GM04504 (cell line): ENCODE results near the gene CNTNAP2.

Experiments used
- DNase-seq: peaks from one replicate; pipeline ENCODE4 v3.0.0-alpha.2; 2012; ENCODE audit warnings: low read depth

CNTNAP2 gene

DNA sequence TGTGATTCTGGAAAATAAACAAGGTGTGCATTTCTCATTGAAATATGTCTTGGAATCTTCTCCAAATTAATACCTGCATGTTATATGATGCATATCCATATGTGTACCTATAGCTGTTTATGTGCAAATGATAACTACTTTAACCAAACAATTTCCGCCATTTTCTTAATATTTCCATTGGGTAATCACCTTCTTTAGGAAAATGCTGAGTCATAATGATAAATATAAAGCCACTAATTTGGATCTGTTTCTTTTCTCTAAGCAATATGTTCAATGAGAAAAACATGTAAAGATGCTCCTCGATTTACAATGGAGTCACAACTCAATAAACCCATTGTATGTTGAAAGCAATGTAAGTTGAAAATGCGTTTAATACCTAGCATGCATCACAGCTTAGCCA is 574.4 kb downstream of the CNTNAP2 start:
- DNase-seq, result no peak

DNA sequence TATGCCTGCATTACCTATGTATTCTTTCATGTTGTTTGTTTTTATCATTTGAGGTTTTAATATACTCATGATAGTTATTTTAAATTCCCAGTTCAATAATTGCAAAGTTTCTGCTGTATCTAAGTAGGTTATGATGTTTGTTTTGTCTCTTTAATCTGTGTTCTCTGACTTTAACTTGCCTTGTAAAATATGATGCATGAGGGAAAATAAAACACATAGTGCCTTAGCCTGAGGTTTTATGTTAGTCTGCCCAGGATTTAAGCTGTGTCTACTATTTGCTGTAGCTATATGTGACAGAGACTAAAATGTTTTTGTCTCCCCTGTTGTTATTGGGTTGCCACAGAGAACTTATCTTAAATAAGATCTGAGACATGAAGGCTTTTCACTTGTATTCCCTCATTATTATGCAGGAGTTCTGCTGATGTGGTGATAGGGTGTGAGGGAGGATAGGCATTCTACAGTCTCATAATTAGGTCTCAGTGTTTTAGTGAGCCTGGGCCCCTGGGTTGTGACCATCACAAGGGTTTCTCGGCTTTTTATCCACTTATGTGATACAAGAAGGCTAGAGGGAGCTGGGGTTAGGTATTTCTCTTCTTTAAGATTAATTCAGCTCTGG is 582.5 kb downstream of the CNTNAP2 start:
- no peak for DNase-seq

DNA sequence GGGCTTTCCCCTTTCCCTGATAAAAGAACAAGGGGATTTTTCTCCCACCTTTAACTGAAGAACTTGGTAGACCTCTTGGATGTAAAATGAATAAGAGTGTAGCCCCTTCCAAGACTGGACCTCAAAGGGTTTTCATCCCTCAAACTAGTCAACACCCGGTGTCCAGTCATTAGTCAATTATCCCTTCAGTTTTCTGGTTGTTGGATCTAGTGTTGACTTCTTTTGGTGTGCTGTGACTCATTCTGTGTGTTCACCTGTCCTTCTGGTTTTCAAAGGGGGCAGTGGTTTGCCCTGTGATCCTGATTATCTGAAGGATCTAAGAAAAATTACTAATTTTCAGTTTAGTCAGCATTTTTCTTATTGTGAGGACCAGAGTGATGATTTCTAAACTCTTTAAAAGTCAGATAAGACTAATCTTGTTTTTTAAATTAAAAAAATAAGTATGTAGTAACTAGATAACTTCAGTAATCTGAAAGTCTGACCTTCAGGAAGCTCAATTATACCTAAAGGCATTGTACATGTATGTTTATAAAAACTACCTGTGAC is 583.5 kb downstream of the CNTNAP2 start:
- DNase-seq, result no peak

DNA sequence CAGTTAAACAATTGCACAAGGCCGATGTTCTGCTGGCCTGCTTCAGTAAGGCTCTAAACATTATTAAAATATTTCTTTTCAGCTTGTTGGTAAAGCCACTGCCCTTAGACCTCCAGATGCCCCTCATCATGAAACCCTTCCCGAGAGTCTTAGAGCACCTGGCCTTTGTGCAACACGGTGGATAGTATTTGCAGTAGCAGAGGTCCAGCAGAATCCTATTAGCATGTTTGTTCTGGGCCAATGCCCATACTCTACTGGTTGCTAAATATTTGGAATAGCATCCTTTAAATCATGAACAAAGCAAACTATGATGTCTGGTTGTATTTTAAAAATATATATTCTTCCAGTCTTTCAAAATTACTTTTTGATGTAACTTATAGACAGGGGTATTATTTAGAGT is 584.6 kb downstream of the CNTNAP2 start:
- no peak for DNase-seq

DNA sequence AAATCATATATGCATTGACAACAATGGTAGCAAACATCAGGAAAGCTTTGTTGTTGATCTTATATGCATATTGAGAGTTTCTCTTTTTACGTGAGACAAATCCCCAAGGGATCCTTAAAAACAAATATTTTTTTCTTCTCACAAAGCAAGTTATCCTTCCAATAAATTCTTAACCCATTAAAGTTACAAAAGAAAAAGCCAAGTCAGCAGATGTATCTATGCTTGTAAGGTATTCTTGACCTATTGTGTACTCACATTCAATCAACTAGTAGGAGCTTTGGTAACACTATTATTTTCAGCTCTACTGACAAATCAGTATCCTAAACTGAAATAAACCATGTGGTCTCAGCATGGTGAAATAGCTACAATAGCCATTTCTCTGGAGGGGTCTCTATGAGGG is 586.3 kb downstream of the CNTNAP2 start:
- DNase-seq, result no peak

DNA sequence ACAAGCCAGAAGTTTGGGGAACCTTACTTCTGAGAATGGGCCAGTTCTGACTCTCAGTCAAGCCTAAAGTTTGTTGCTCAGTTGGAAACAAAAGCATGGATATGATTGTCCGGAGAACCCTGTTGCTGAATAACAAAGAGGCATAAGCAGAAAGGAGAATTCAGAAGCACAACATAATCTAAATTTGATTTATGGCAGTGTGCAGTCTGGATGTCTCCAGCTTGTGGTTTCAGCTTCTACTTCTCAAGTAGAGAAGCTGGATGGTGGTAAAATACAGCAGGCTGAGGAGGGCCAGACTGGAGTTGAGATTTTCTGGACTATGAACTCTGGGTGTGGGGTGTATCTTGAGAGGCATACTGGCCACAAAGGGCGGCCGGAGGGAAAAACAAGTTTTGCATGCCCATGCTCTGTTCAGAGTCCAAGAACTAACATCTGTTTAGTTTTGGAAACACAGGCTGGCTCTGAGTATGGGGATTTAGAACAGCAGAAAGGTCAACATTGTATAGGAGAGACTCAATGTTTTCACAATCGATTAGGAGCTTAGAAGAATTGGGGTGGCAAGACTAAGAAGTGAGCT is 592.9 kb downstream of the CNTNAP2 start:
- DNase-seq, result no peak

DNA sequence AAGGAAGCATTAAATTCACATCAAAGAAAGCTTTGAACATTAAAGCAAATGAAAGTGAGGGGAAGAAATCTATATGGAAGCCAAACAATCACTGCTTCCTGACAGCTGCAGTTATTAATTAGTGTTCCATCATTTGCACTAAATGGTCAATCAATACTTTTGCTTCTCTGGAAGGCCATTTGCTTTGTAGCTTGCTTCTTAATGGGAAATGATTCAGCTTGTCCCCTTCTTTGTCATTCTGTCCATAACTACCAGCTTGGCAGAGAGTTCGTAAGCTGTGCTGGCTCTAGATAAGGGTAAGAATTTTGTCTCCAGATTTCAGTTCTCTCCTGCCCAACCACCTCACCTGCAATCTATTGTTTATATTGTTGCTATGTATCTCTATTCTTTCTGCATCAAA is 596.6 kb downstream of the CNTNAP2 start:
- DNase-seq, result no peak

DNA sequence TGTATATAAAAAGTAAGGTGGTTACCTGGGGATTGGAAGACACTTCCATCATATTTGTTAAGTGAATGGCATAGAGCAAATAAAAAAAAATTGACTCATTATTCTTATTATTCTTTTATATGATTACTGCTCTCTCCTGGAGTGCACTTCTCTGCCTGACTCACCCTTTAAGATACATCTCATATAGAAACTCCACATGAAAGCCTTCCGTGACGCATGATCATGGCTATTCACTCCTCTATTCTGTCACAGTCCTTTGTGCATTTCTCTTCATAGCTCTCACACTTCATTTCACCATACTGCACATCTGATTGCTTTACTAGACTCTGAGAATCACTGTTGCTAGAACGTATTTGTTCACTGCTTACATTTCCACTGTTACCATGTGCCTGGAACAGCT is 597.3 kb downstream of the CNTNAP2 start:
- no peak for DNase-seq

DNA sequence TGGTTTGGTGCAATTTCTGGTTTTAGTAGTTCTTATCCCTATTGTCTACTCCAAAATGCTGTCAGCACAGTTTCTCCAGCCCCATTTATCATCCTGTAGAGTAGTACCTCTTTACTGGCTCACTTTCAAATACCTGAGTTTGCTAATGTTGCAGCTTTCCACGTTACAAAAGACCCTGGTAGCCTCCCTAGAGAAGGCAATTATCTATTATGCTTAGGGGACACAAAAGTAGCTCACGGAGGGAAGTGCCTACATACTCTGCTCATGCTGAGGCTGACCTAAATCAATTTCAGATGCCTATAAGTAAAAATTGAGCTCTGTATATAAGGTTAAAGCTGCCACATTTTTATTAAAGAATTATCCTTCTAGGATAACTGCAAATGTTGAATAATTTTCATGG is 603.6 kb downstream of the CNTNAP2 start:
- no peak for DNase-seq

DNA sequence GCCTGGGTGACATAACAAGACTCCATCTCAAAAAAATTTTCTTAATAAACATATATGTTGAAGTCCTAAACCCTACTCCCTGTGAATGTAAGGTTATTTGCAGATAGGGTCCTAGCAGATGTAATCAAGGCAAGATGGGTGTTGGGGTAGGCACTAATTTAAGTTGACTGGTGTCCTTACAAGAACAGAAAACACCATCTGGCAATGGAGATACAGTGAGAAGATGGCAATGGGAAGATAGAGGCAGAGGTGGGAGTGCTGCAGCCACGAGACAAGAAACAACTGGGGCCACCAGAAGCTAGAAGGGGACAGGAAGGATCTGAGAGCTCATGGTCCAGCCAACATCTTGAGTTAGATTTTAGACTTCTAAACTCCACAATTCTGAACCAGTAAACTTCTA is 606.4 kb downstream of the CNTNAP2 start:
- DNase-seq, result no peak

DNA sequence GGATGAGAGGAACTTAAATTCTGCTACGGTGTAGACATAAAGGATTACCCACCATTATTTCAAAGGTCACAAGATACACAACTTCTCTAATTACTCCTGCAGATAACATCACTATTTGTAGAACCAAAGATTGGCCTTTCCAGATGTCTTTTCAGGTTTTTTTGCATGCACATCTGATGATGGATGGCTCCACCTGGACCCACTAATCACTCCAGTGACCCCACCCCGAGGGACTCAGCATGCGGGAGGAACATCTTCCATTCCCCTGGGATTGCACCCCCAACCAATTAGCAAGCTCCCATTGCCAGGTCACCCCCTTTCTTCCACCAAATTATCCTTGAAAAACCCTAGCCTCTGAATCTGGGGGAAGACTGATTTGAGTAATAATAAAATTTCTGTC is 608.9 kb downstream of the CNTNAP2 start:
- DNase-seq, result no peak

DNA sequence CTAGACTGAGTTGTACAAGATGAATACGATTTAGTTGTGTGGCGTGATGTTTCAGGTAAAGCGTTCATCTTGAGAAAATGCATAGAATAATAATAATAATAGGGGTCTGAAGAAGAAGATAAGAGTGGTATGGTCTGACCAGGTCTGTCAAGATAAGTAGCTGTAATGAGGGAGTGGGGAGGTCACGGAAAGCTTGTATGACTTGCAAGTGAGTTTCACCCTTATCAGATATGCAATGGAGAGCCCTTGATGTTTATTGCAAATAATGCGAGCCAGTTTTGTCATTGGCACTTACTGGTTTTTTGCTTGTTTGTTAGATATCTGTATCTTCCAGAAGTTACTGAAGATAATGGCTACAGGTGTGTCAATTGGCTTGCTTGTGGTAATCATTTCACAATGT is 611.5 kb downstream of the CNTNAP2 start:
- DNase-seq, result no peak

DNA sequence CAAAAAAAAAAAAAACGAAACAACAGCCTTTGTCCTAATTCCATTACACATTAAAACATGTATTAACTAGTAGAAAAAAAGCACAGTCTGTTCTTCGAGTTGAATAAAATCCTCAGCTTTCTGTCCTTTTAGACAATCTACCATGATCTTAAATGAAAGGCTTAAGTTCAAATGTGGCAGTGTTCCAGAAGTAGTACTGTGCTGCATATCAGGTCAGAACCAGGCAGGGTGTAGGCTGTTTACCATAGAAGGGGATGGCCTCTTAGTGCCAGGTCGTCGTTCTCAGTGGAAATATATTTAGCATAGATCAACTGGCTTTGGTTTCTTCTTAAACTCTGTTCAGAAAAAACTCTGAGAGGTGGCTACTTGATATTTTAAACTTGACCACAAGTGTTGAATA is 612.0 kb downstream of the CNTNAP2 start:
- no peak for DNase-seq

DNA sequence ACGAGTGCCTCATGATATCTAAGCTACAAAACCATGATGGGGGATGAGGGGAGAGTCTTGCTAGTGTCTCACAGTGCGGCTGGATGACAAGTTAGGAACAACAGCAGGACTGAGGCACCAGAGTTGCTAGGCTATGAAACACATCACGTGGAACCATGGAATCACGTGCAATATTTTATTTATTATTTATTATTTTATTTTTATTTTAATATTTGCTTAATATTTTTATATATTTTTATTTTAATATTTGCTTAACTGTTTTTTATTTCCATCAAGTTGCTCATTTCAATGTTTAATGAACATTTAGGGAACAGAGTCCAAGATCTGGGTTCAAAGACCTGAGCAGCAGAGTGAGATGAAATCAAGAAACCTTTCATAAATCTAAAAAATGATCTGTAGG is 614.6 kb downstream of the CNTNAP2 start:
- DNase-seq, result no peak

DNA sequence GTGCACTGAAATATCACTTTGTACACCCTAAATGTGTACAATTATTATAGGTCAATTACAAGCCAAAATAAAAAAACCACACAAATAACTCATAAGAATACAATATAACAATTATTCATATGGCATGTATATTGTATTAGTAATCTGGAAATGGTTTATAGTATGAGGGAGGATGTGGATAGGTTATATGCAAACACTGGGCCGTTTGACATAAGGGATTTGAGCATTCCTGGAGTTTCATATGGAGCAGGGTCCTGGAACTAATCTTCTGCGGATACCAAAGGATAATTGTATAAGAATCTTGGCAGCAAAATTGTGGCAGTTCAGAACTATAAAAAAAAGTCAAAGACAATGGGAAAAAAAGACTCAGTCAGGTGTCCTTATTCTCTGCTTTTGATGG is 619.4 kb downstream of the CNTNAP2 start:
- DNase-seq, result no peak

DNA sequence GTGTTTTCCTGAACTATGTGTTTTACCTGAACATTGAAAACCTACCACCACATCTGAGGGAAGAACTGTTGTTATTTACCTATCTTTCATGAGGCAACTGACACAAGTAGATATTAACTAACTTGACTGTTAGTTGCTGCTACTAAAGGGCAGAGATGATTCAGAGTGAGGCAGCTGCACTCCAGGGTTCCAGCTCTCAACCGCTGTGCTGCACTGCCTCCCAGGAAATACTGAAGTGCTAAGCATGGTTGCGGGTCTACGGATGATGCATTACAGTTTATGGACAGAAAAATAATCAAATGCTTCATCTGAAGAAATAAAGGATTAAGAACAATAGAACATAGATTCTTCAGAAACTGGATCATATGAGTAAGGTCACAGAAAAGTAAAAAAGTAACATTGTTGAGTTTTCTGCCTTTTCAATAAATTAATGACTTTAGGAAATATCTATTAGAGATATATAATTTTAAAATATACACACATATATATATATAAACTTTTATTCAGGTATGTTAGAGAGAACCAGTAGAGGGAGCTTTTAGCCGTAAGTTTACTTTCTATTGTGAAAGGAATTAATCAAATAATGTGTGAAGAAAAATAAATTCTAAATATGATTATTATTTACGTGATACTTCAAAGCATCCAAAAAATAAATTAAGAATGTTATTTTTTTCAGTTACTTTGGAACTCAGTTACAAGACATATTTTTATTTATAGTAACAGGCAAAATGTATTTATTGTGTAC is 620.0 kb downstream of the CNTNAP2 start:
- DNase-seq, result no peak

DNA sequence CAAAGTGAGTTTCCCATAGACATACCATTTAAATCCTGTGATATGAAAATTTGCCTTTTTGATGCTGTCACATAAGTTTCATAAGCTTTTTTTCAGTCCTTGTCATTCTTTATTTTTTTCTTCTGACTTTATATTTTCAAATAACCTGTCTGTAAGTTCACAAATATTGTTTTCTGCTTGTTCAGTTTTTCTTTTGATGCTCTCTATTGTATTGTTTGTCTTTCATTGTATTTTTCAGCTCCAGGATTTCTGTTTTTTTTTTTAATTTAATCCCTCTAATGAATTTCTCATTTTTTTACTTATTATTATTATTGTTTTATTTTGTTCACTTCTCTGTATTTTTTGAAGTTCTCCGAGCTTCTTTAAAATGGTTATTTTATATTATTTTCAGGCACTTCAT is 623.4 kb downstream of the CNTNAP2 start:
- DNase-seq, result no peak

DNA sequence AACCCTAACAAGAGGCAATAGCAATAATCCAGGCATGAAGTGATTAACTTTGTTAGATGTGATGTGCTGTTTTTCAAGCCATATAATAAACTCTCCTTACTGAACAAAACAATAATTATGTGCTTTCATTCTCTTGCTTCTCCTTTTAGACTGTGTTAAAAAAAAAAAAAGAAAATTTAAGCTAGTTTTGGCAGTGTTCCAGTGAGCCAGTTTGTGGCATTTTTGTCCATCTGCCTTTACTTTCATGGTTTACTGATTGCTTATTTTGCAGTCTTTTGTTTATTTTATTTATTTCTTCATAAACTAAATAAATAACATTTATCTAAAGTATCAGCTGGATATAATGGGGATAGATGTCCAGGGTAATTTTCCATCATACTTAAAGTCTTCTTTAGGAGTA is 625.3 kb downstream of the CNTNAP2 start:
- DNase-seq, result no peak

DNA sequence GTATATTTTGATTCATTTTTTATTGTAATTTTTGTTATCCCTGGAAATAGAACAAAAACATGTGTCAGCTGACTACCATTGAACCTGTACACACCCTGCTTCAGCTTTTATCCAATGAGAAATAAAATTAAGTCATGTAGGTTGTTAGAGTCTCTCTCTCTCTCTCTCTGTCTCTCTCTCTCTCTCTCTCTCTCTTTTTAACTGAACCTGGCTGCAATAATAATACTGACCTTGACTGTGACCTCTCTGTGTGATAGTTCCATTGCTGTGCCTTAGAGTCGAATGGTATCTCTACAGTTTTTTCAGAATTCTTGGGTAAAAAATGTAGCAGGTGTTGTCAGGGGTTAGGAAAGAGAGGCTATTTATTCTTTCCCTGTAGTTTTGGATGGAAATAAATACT is 637.8 kb downstream of the CNTNAP2 start:
- DNase-seq, result no peak

DNA sequence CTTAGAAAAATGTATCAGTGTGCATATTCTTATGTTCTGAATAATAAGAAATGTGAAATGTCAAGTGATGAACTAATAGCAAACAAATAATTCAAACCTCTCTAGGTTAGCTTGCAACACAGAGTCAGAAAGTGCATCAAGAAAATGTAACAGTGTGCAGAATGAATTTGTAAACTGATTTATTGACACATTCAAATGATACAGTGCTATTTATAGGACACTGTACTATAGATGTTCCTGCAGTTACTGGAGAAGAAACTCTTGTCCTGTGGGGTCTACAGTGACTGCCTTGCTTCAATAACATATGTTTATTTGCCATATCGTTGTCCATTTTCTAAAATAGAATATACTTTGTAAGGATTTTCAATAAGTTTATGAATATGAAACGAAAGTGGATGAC is 639.0 kb downstream of the CNTNAP2 start:
- DNase-seq, result no peak

DNA sequence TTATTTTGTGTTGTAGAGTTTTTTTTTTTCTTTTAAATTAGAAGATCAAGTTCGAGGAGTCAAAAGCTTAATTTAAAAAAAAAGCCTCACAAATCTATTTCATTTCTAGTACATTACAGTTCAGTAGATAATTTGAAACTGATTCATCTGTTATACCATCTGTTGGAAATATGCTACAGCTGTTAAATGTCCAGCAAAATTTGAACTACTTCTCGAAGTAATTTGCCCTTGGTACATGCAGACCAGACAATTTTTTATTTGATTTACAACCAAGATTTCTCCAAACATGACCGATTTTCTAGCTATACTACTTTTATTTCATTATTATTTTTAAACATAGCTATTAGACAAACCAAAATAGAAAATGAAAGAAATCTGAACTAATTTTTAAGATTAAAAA is 647.9 kb downstream of the CNTNAP2 start:
- no peak for DNase-seq

DNA sequence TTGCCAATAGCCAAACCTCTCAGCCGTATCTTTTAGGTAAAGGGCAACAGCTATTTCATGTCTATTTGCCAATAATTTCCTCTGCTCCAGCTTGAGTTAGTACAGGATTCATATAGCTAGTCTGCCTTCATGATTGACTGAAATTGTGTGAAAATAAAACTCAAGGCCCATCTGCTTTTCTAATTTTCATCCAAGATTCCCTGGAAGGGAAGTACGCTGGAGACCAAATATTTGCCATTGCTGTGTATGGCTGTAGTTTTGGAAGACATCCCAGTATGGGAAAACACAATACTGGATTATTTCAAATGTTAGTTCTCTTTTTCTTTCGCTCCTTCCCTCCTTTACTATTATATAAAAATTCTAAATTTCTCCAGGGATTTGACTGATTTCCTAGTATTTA is 652.4 kb downstream of the CNTNAP2 start:
- no peak for DNase-seq

DNA sequence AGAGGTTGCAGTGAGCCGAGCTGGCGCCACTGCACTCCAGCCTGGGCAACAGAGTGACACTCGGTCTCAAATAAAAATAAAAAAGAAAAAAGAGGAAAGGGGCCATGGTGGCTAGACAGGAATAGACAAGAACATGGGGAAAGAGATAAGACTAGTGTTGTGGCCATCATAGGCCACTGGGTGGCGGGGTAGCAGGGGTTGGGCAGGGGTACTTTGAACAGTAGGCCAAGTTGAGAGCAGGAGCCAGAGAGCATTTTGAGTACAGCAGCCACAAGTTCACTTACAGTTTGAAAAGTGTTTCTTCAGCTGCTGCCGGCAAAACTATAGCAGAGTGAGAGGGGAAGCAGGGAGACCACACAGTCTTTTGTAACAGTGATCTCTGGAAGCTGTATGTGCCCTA is 656.0 kb downstream of the CNTNAP2 start:
- no peak for DNase-seq

DNA sequence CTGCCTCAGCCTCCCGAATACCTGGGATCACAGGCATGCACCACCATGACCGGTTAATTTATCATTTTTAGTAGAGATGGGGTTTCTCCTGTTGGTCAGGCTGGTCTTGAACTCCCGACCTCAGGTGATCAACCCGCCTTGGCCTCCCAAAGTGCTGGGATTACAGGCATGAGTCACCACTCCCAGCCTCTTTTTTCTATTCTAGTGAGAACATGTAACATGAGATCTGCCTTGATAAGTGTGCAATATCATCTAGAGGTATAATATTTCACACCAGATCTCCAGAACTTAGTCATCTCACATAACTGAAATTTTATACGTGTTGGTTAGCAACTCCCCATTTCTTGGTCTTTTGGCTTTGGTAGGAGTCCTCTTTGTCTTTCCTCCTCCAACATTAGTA is 656.9 kb downstream of the CNTNAP2 start:
- no peak for DNase-seq
